GM12865 (cell line): ENCODE results near the gene NEK8.

Experiments
- DNase-seq: peaks from one replicate; pipeline ENCODE4 v3.0.0; 2010; ENCODE audit warnings: low read depth
- H3K4me3 ChIP-seq: 2 replicates; pipeline ENCODE4 v1.5.1; 2011; ENCODE audit warnings: mild to moderate bottlenecking, low read depth, low read length, control low read depth
- TF ChIP-seq, protein P1 (sequence below): IDR thresholded peaks from 2 replicates; pipeline ENCODE4 v1.5.1; 2011; ENCODE audit warnings: low read length, control low read depth, low read depth, inconsistent platforms; ENCODE audit not compliant: insufficient read depth; ENCODE audit errors: missing control alignments

NEK8 gene

DNA sequence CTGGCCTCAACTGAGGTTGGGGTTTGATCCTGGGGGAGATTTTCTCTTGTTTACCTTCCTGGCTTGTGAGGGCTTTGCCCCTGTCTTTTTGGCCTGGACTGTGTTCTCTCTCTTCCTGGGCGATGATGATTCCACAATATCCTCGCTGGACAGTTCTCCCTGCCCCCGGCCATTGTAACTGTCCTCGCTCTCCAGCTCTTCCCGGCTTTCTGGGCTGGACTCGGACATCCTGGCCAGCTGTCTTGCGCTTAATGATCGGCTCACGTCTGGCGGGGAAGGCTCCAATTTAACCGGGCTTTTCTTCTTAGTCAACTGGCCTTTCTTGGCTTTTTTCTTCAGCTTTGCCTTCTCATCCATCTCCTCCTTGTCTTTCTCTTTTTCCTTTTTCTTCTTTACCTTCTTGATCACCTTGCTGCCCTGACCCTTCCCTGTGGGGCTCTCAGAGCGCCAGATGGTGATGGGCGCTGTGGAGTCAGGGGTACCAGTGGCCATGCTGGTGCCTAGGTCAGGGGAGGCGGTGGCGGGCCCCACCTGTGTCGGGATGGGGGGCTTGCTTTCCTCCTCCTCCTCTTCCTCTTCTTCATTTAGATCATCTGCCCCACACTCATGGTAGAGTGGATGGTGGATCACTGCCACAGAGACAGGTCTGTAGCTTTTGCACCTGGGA lies 24.9 kb upstream of the NEK8 start:
- TF ChIP-seq, protein P1, sequence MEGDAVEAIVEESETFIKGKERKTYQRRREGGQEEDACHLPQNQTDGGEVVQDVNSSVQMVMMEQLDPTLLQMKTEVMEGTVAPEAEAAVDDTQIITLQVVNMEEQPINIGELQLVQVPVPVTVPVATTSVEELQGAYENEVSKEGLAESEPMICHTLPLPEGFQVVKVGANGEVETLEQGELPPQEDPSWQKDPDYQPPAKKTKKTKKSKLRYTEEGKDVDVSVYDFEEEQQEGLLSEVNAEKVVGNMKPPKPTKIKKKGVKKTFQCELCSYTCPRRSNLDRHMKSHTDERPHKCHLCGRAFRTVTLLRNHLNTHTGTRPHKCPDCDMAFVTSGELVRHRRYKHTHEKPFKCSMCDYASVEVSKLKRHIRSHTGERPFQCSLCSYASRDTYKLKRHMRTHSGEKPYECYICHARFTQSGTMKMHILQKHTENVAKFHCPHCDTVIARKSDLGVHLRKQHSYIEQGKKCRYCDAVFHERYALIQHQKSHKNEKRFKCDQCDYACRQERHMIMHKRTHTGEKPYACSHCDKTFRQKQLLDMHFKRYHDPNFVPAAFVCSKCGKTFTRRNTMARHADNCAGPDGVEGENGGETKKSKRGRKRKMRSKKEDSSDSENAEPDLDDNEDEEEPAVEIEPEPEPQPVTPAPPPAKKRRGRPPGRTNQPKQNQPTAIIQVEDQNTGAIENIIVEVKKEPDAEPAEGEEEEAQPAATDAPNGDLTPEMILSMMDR: no peak
- DNase-seq: no peak
- H3K4me3 ChIP-seq: no peak overlapping the region

DNA sequence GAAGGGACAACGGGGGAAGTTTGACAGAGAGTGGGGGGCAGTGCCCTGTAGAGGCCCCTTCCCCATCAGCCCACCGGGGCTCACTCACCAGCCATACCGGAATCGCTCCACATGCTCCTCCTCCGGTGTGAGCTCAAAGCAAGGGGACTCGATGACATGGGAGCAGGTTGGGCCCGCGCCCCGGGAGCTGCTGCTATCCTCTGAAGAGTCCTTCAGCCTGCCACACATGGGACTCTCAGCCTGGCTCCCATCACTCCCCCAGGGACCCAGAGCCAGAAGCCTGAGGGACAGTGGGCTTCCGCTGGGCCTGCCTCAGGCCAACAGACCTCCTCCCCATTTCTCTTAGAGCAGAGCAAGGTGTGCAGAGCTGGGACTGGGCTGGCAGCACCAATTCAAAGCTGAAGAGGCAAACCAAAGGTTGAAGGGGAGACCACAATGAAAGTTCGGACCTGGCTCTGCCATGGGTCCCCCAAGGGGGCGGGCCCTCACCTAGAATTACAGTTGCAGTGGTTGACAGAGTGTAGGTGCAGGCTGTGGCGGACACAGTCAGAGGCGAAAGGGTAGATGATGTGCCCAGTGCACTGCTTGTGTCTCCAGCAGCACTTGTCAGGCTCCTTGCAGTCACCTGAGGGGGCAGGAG lies 24.2 kb upstream of the NEK8 start:
- no peak overlapping the region for H3K4me3 ChIP-seq
- DNase-seq: no peak
- TF ChIP-seq, protein P1: no peak

DNA sequence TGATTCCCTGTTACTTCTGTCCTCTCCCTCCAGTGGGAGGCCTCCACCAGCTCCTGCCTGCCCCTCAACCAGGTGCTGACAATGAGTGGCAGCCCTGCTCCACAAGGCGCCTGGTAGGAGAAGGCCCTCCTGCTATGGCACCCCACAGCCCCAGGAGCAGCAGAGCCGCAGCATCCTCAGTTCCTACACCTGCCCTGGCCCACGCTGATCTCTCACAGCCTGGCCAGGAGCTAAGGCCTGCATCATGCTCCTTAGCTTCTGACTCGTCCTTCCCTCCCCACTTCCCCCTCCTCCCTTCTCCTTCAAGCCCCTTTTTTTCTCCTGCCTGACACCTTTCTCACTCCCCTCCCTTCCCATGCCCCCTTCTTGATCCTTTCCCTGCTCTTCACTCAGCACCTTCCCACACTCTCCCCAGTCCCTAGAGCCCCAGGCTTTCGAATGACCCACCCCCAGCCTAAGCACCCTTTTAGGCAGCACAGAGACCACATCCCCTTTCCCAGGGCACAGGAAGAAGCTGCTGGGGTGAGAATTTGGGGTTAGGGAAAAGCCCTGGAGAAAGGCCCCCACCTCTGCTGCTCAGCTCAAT lies 23.4 kb upstream of the NEK8 start:
- DNase-seq: no peak
- TF ChIP-seq, protein P1: no peak
- H3K4me3 ChIP-seq: no peak overlapping the region

DNA sequence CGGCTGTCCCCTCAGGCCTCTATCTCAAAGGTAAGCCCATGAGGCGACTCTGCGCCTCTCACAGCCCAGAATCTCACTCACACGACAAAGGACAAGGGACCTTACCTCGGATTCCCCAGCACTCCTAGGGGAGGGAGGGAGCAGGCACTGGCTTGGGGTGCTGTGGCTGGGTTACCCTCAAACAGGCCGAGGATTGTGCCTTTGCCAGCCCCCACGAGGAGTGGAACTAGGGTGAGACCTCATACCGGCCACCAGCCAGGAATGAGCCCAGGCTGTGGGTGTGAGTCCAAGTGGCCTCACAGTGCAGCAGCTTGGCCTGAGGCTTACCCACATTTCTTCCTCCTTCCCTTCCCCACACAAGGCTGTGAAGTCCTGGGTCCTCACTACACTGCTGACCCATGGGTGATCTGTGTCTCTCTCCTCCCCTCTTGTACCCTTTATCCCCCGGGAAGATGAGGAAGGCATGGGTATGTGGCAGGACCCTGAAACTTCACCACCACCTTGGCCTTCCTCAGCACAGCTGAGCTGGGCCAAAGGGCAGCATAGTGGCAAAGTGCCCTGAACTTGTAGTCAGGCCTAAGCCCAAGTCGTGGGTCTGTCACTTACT lies 22.8 kb upstream of the NEK8 start:
- DNase-seq: no peak
- TF ChIP-seq, protein P1: no peak
- no peak overlapping the region for H3K4me3 ChIP-seq

DNA sequence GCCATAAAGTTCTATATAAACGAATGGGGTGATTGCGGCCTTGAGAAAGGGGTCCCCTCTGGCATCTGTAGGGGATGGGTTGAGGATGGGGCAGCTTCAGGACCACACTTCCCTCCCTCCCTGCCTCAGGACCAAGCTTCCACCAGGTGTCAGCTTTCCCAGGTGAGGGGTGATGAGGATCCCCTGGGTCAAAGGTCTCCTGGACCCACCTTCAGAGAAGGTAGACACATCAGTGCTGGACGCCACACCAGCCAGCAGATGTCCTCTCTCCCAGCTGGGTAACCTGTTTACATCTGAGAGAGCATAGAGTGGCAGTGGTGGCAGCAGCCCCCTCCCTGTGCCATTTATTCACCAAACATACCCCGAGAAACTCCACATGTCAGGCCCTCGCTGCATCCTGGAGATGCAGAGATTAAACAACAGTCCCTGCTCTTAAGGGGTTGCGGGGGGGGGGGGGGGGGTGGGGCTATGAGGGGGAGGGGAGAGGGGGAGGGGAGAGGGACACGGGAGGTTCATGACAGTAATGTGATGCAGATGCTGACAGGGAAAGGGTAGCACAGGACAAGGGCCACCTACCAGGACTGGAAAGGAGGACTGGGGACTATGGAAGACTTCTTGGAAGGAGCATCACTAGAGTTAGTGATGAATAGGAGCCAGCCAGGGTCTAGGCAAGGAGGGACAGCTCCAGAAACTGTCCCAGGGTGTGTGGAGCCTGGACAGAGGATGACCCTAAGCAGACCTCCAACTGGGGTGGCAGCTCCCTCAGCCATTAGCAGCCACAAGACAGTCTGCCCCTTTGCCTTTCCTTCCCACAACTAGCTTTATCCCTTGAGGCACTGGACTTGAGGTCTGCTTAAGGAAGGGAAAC lies 21.9 kb upstream of the NEK8 start:
- no peak overlapping the region for H3K4me3 ChIP-seq
- TF ChIP-seq, protein P1: no peak
- no peak for DNase-seq

DNA sequence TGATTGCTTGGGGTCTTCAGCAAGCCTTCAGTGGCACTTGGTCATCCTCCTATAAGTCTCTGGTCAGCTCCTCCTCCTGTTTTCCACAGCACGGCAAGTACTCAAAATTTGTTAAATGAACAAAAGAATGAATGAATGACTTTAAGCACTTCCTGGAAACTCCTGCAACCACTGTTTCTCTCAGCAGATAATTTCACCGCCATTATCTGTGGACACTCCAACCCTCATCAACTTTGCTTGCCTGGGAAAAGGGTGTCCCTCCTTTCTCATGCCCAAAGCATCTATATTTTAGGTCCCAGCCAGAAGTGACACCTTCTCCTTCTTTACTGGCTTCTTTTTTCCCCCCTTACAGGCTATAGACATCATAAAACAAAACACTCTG lies 21.3 kb upstream of the NEK8 start:
- TF ChIP-seq, protein P1: no peak
- DNase-seq: no peak
- no peak overlapping the region for H3K4me3 ChIP-seq
